Activated naive CD4-positive, alpha-beta T cell treated with anti-CD3 and anti-CD28 coated beads, Interleukin-2, amount 10 ng/mL, durations not matched to agents 7 days and 5 days (primary cell): ENCODE results near the gene HDC.

Experiments used
- CTCF ChIA-PET: fragments of 350-600 bp; sonication (Branson Sonifier 250); formaldehyde crosslinking; loops from one replicate; lab custom pipeline; 2021; ENCODE audit warnings: antibody characterized with exemption; lab: Charles Lee
- DNase-seq: peaks from one replicate; pipeline ENCODE4 v3.0.0-alpha.2; 2020
- H3K27ac Mint-ChIP-seq: one replicate; pipeline ENCODE4 v1.8.0; 2021; ENCODE audit warnings: mild to moderate bottlenecking, moderate library complexity, mixed read lengths
- H3K27me3 Mint-ChIP-seq: one replicate; pipeline ENCODE4 v1.8.0; 2021; ENCODE audit warnings: mild to moderate bottlenecking, mixed read lengths
- H3K36me3 Mint-ChIP-seq: one replicate; pipeline ENCODE4 v1.8.0; 2021; ENCODE audit warnings: mixed read lengths
- H3K4me1 Mint-ChIP-seq: one replicate; pipeline ENCODE4 v1.8.0; 2021; ENCODE audit warnings: mixed read lengths
- H3K4me3 Mint-ChIP-seq: one replicate; pipeline ENCODE4 v1.8.0; 2021; ENCODE audit warnings: mild to moderate bottlenecking, moderate library complexity, mixed read lengths
- H3K9me3 Mint-ChIP-seq: one replicate; pipeline ENCODE4 v1.8.0; 2021; ENCODE audit warnings: mixed read lengths

Gene HDC

DNA sequence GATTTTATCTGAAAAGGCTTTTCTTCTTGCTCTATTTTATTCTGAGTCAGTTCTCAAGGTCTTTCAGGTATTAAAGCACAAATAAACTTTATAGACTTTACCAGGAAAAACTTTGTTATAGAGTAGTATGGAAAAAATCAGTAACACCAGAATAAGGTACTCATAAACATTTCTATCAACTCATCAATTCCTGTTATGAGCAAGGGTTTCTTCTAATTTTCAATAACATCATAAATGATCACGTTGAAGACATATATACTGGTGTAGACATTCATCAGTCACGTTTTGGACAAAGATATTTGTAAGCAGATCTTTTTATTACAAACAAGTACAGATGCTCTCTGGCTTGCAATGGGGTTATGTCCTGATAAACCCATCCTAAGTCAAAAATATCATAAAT is 9.6 kb upstream of the HDC start:
- CTCF ChIA-PET, result no interaction called here
- H3K4me3 Mint-ChIP-seq, result no peak overlapping the region
- H3K27me3 Mint-ChIP-seq, result no peaks in the 10 kb centered on the region
- DNase-seq, result no peak
- H3K9me3 Mint-ChIP-seq, result no peaks in the 10 kb centered on the region
- peaks cover 14% of the 10 kb centered on the region for H3K36me3 Mint-ChIP-seq
- H3K27ac Mint-ChIP-seq, result no peak overlapping the region
- H3K4me1 Mint-ChIP-seq, result no peaks in the 10 kb centered on the region

DNA sequence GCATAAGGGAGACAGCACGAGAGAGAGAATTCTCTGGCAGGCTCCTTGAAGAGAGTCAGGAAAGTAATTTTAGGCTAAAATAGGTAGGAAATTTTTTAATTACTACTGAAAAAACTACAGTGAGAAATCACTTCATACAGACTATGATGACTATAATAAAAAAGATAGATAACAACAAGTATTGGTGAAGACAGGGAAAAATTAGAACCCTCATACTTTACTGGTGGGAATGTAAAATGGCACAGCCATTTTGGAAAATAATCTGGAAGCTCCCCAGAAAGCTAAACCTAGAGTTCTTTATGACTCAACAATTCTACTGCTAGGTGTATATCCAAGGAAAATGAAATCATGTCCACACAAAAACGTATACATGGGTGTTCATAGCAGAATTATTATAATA is 2.1 kb upstream of the HDC start:
- CTCF ChIA-PET, result no interaction called here
- Mint-ChIP-seq H3K4me3 (no peak overlapping the region), H3K36me3 (no peaks in the 10 kb centered on the region), H3K27ac (no peak overlapping the region), H3K9me3 (no peaks in the 10 kb centered on the region), H3K4me1 (peaks cover 13% of the 10 kb centered on the region), H3K27me3 (peaks cover 4% of the 10 kb centered on the region)
- DNase-seq, result no peak

DNA sequence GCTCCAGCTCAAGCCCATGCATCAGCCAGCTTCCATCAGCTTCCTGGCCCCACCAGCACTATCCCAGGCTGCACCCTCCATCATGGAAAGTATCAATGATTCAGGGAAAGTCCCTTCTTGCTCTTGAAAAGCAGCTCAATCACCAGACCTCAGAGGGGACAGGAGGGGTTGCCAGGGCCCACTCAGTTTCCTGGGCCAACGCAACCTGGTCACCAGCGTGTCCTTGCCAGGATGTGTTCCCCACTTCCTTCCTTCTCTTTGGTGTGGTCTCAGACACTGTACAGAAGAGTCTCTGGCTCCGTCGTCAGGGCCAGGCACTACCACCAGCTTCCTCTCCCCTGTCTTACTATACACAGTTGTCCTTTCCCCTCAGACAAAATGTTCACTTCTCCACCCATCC is 3.0 kb downstream of the HDC start:
- no peaks in the 10 kb centered on the region for H3K9me3 Mint-ChIP-seq
- H3K4me3 Mint-ChIP-seq, result peak overlapping the region; percentile 10
- no peaks in the 10 kb centered on the region for H3K36me3 Mint-ChIP-seq
- peak; percentile 72 for DNase-seq
- peaks cover 43% of the 10 kb centered on the region for H3K4me1 Mint-ChIP-seq
- CTCF ChIA-PET, result interaction anchor here (0.9 to 4.8 kb wide), 10 partner anchors 9 to 117 kb away, joined by 3 to 41 read pairs (median 4); partner anchors contain the start of genes GABPB1 and SLC27A2
- H3K27ac Mint-ChIP-seq, result peak overlapping the region; percentile 1
- peaks cover 4% of the 10 kb centered on the region for H3K27me3 Mint-ChIP-seq

GRCh38 chr15:50261981-50262380 is 3.5 kb downstream of the HDC start:
- no peak overlapping the region for H3K4me3 Mint-ChIP-seq
- CTCF ChIA-PET, result interaction anchor here (0.9 to 4.8 kb wide), 10 partner anchors 10 to 117 kb away, joined by 3 to 41 read pairs (median 4); partner anchors contain the start of genes GABPB1 and SLC27A2
- H3K36me3 Mint-ChIP-seq, result no peaks in the 10 kb centered on the region
- H3K4me1 Mint-ChIP-seq, result peaks cover 43% of the 10 kb centered on the region
- DNase-seq, result no peak
- H3K27ac Mint-ChIP-seq, result no peak overlapping the region
- H3K9me3 Mint-ChIP-seq, result no peaks in the 10 kb centered on the region
- peaks cover under 1% of the 10 kb centered on the region for H3K27me3 Mint-ChIP-seq

DNA sequence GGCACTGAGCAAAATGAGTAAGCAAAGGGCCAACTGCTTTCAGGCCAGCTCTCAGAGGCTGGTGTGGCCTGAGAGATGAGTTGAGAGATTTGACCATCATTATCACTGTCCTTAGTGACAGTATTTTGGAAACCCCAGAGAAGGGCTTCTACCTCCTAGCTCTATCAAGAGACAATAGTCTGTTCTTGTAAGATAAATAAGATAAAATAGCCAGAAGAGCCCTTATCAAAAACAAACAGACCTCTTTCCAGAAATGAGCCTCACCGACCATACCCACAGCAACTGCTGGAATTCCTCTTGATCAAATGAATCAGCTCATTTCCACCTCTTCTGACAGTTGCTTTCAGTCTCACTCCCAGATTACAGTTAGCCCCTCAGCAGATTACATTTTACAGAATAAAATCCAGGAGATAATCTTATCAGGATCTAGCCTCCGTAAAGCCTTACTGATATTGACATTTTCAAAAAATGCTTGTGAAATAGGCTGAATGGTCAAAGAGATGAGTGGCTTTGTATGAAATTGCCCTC is 4.5 kb downstream of the HDC start:
- Mint-ChIP-seq H3K4me3 (no peak overlapping the region), H3K27me3 (no peaks in the 10 kb centered on the region), H3K9me3 (no peaks in the 10 kb centered on the region), H3K27ac (peak overlapping the region; percentile 55), H3K4me1 (peaks cover 43% of the 10 kb centered on the region), H3K36me3 (no peaks in the 10 kb centered on the region)
- DNase-seq, result no peak
- CTCF ChIA-PET, result interaction anchor here (0.7 to 4.8 kb wide), 4 partner anchors 12 to 78 kb away, joined by 3 to 41 read pairs (median 24); partner anchors contain the start of gene SLC27A2

GRCh38 chr15:50259276-50259675 is 6.2 kb downstream of the HDC start:
- peaks cover 43% of the 10 kb centered on the region for H3K4me1 Mint-ChIP-seq
- no peak overlapping the region for H3K4me3 Mint-ChIP-seq
- no peaks in the 10 kb centered on the region for H3K27me3 Mint-ChIP-seq
- H3K9me3 Mint-ChIP-seq, result no peaks in the 10 kb centered on the region
- no peak overlapping the region for H3K27ac Mint-ChIP-seq
- no peaks in the 10 kb centered on the region for H3K36me3 Mint-ChIP-seq
- CTCF ChIA-PET, result interaction anchor here (1.4 to 4.8 kb wide), 5 partner anchors 9 to 76 kb away, joined by 3 to 41 read pairs (median 23); partner anchors contain the start of gene SLC27A2
- no peak for DNase-seq

- Mint-ChIP-seq H3K27me3 (no peaks in the 10 kb centered on the region), H3K27ac (no peak overlapping the region), H3K9me3 (no peaks in the 10 kb centered on the region), H3K36me3 (no peaks in the 10 kb centered on the region), H3K4me1 (peaks cover 33% of the 10 kb centered on the region), H3K4me3 (no peak overlapping the region)
- no peak for DNase-seq
- CTCF ChIA-PET, result interaction anchor here (0.6 to 3.4 kb wide), 5 partner anchors 8 to 123 kb away, joined by 3 to 13 read pairs (median 3); partner anchors contain the start of gene SLC27A2
Measured at GRCh38 chr15:50257924-50258323, 7.6 kb downstream of the HDC start.

- Mint-ChIP-seq H3K9me3 (no peaks in the 10 kb centered on the region), H3K27ac (no peak overlapping the region), H3K36me3 (no peaks in the 10 kb centered on the region), H3K4me1 (peaks cover 28% of the 10 kb centered on the region), H3K27me3 (no peaks in the 10 kb centered on the region), H3K4me3 (no peak overlapping the region)
- CTCF ChIA-PET, result interaction anchor here (0.8 to 3.4 kb wide), 4 partner anchors 8 to 122 kb away, joined by 3 to 13 read pairs (median 6); partner anchors contain the start of gene SLC27A2
- no peak for DNase-seq
Measured at GRCh38 chr15:50257332-50257731, 8.2 kb downstream of the HDC start.

- H3K9me3 Mint-ChIP-seq, result no peaks in the 10 kb centered on the region
- no peak overlapping the region for H3K4me3 Mint-ChIP-seq
- peaks cover 23% of the 10 kb centered on the region for H3K4me1 Mint-ChIP-seq
- H3K27me3 Mint-ChIP-seq, result peaks cover 5% of the 10 kb centered on the region
- no peak overlapping the region for H3K27ac Mint-ChIP-seq
- no peaks in the 10 kb centered on the region for H3K36me3 Mint-ChIP-seq
- no peak for DNase-seq
- CTCF ChIA-PET, result interaction anchor here (1.9 to 3.4 kb wide), 2 partner anchors 15 to 73 kb away, joined by 8 to 13 read pairs; partner anchors contain the start of gene SLC27A2
Measured at GRCh38 chr15:50256188-50257041, 9.1 kb downstream of the HDC start.

DNA sequence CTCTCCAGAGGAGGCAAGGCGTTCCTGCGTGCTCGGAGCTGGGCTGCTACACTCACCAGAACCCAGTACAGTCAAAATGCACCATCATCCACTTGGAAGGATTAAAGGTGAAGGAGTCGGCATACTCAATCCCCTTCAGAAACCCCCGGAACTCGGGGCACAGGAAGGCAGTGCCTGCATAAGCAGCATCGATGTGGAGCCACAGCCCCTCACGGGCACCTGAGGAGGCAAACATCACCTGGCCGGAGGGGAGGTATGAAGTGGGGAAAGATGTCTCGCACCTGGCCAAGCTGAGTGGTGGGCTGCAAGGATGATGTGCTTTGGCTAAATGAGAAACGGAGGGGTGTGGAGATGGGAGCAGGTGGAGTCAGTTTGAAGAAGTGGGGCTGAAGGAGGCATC is 13.0 kb downstream of the HDC start:
- H3K27ac Mint-ChIP-seq, result no peak overlapping the region

DNA sequence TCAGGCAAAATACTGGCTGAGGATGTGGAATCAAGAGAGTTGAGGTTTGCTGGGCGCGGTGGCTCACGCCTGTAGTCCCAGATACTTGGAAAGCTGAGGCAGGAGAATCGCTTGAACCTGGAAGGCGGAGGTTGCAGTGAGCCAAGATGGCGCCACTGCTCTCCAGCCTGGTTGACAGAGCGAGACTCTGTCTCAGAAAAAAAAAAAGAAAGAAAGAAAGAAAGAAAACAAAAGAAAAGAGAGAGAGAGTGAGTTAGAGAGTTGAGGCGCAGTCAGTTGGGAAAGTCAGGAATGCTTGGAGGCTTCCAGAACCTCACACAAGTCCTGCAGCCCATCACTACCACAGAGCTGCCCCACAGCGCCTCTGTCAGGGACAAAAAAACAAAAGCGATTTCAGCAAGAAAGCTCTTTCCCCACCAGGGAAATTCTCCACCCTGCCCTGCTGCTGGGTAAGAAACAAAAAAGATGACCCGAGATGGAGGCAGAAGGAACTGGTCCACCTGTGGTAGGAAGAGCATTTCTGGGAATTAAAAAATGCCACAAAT is 13.8 kb downstream of the HDC start:
- Mint-ChIP-seq H3K27ac (no peak overlapping the region), H3K36me3 (no peaks in the 10 kb centered on the region), H3K27me3 (peaks cover 5% of the 10 kb centered on the region), H3K4me1 (peaks cover 31% of the 10 kb centered on the region), H3K4me3 (no peak overlapping the region), H3K9me3 (no peaks in the 10 kb centered on the region)
- DNase-seq, result no peak
- CTCF ChIA-PET, result interaction anchor here (0.8 to 6.7 kb wide), 2 partner anchors 9 to 68 kb away, joined by 3 to 41 read pairs; no protein-coding TSS in a partner anchor

More for the DNA sequence above, 13.0 kb downstream of the HDC start:
- no peak for DNase-seq
- H3K27me3 Mint-ChIP-seq, result peaks cover 5% of the 10 kb centered on the region
- H3K4me3 Mint-ChIP-seq, result no peak overlapping the region
- peaks cover 25% of the 10 kb centered on the region for H3K4me1 Mint-ChIP-seq
- CTCF ChIA-PET, result interaction anchor here (0.8 kb wide), 1 partner anchor 69 kb away, joined by 3 read pairs; no protein-coding TSS in a partner anchor
- no peaks in the 10 kb centered on the region for H3K9me3 Mint-ChIP-seq
- no peaks in the 10 kb centered on the region for H3K36me3 Mint-ChIP-seq

DNA sequence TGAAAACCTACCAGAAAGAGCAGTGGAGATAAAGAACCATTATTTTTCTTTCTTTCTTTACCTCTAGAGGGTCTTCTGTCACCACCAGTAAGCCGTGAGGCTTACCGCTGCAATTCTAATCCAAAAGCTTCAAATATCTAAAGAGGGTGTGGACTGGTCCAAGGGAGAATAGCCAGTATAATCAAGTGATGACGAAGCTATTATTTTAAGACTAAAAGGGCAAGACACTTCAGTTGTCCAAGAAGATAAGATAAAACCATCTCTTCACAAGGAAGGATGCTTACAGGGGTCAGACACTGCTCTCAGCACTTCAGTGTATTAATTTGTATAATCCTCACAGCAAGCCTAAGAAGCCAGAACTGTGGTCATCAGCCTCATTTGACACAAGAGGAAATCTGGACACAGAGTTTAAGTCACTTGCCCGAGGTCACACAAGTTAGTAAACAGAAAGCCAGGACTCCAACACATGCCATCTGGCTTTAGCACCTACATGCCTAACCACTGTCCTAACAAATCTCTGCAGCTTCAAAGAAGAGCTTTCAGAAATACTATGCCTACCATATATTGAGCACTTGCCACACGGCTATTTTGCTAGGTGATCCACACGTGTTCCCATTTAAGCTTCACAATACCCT is 14.6 kb downstream of the HDC start:
- Mint-ChIP-seq H3K27me3 (peaks cover 5% of the 10 kb centered on the region), H3K4me1 (peaks cover 36% of the 10 kb centered on the region), H3K4me3 (no peak overlapping the region), H3K9me3 (no peaks in the 10 kb centered on the region), H3K36me3 (no peaks in the 10 kb centered on the region), H3K27ac (no peak overlapping the region)
- no peak for DNase-seq
- CTCF ChIA-PET, result interaction anchor here (0.9 to 6.7 kb wide), 2 partner anchors 10 to 64 kb away, joined by 3 to 41 read pairs; no protein-coding TSS in a partner anchor

GRCh38 chr15:50249704-50250103 is 15.8 kb downstream of the HDC start:
- CTCF ChIA-PET, result interaction anchor here (0.8 to 6.7 kb wide), 2 partner anchors 8 to 11 kb away, joined by 3 to 41 read pairs; no protein-coding TSS in a partner anchor
- H3K27ac Mint-ChIP-seq, result no peak overlapping the region
- peaks cover 36% of the 10 kb centered on the region for H3K4me1 Mint-ChIP-seq
- no peak for DNase-seq
- H3K36me3 Mint-ChIP-seq, result no peaks in the 10 kb centered on the region
- no peaks in the 10 kb centered on the region for H3K9me3 Mint-ChIP-seq
- H3K4me3 Mint-ChIP-seq, result no peak overlapping the region
- H3K27me3 Mint-ChIP-seq, result peaks cover 5% of the 10 kb centered on the region
